Measurements from ENCODE around the gene PCLAF.
A peak's percentile ranks its signal among the peaks of the same experiment; 100 is the strongest.
"Not testable (repeated sequence)": the region's sequence is repeated elsewhere in the genome, so short reads cannot be mapped to it uniquely, and the experiment has no call there.

PCLAF gene

DNA sequence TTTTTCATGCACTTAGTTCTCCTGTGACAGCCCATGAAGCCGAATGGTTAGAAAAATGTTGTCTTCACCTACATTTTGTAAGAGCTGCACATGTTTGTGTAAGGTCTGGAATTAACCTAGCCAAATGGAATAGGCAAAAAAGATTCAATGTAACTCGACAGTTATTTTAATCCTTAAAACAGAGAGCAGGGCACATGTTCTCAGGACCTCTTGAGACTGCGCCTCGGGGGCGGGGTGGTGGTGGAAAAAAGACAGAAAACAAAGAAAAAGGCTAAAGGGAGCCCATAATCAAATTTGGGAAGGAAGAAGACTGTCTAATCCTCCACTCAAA lies 24.6 kb downstream of the PCLAF start:
- no peak for DNase-seq

DNA sequence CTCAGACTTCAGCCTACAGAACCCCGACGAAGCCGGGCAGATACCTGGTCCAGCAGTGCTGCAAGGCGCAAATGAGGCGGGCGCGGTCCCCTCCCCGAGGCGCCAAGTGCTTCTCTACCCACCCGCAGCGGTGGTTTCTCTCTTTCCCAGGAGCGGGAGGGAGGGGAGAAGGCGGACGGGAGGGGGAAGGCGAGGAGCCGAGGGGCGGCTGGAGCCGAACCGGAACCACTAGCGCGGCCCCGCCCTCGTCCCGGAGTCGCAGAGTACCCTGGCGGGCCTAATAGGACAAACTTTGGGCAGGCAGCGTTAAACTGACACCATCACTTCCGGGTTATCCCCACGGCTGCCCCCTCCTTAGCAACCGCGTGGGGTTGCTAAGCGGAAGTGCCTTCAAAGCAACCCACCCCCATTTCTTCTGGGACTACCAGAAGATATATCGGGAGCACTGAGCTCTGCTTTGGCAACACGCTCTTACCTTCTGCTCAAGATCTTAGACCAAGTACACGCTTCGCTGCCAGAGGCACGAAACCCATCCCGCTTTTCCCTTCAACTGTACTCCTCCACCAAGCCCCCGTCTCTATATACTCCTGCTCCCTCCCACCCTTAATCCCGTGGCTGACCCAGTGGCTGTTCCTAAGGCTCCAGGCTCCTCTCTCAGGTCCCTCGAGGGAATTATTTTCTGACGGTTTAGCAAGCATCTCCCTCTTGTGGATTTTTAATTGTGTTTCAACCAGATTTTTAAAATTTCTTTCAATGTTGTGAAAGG lies 25.1 kb downstream of the PCLAF start, which contains the start of gene CSNK1G1:
TSS of gene CSNK1G1 (minus strand) at position 230 of the 766 bp plus-strand sequence. CDS start 55,674 bp downstream, outside the sequence.
- peak; percentile 85 to 93 (median 89) for DNase-seq

DNA sequence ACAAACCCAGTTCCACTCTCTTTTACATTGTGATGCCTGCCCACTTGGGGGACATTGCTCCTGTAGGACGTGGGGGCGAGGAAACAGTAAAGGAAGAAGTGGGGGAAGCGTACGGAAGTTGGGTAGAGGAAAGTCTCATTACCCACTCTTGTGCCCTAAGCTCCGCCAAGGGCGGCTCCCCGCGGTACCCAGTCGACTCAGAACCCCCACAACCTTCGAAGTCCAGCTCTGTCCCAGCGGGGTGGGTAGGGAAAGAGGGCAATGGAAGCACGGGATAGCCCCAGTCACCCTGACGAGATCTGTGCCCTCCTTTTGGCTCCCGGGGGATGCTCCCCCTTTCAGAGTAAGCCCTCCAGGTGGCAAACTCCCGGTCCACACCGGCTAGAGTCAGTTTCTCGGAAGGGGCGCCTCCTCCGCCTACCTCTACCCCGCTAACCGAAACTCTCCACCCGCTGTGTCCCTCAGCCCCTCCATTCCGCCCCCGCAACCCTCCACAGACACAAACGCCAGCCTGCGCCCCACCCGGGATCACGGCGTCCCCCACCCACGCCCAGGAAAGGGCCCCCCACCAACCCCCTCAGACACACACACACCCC lies 25.8 kb downstream of the PCLAF start:
- DNase-seq = peak in 3 of 6 experiments; percentile 5 to 41 (median 39)

DNA sequence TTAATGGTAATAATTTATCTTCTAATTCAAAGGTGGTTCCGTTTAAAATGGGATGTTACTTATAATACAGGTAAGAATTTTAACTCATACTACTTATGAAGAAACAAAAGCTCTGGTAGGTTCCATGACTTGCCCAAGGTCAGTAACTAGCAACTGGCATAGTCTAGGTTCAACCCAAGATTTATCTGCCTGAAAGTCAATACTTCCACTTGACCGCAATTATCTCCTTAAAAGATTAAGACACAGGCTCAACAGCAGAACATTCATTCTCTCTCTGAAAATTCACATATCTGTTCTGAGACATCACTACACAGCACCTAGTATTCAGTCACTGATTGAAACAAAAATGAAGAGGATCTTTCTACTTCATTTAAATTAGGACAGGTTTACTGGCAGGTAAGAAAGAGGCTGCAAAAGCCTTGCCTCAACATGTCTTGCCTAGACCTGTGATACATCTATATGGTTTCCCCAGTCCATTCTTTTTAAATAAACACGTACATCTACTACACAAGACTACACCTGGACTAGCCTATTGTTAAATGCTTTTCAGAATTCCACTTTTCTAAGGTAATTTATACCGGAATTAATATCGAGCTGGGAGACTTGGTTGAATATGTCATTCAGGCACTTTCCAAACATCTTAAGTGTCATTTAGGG lies 26.4 kb downstream of the PCLAF start:
- DNase-seq = no peak

DNA sequence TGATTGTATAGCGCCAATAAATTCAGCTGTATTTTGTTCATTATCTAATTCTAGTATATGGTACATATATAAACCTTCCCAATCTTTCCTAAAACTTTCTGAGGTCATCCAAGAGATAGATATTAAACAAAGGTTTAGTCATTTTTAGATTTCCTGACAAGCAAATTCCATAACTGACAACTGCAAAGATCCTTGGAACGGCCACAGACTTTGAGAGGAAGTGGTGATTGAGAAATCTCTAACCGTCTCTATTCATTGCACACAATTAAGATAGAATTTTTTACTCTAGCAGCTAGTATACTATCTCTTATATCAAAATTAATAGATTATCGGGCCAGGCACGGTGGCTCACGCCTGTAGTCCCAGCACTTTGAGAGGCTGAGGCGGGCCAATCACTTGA lies 30.0 kb downstream of the PCLAF start:
- DNase-seq = no peak

DNA sequence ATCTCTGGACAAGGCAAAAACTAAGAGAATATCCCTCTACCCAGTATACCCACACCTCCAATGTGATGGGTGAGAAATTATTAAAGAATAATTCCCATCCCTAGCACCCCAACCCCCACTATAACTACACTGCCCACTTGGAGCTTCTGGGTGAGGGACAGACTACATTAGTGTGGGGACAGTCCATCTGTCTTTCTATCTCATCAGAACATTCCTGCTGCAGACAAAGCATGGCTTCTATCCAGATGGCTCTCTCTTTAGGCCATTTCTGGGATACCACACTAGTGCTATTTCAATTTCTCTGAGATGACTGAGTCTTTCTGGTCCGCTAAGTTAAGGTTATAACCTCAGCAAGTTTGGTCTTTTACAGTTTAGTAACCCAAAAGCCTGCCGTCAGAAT lies 31.9 kb downstream of the PCLAF start:
- no peak for DNase-seq

DNA sequence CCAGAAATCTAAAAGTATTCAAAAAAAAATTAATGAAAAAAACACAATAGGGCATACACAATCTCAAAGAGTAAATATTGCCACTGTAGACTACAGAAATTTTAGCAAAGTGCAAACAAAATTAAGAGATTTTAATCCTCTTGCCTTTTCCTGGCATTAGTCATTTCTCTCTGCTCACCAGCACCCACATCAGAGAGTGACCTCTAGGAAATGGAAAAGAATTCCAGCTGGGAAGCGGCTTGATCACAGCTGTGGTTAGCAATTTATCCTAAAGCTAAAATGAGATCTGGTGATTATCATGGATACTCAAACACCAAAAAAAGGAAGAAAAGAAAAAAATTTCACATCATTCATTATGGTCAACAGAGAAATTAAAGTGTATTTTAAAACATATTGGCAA lies 32.8 kb downstream of the PCLAF start:
- DNase-seq = no peak

DNA sequence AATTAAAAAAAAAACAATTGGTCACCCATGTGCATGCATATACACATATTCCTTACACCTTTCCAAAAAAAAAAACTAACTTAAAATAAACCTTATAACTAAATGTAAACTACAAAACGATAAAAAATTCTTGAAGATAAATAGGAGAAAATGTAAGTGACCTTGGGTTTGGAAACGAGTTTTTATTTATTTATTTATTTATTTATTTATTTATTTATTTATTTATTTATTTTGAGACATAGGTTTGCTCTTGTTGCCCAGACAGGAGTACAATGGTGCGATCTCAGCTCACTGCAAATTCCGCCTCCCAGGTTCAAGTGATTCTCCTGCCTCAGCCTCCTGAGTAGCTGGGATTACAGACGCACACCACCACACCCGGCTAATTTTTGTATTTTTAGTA lies 35.0 kb downstream of the PCLAF start:
- not testable (repeated sequence) for DNase-seq

DNA sequence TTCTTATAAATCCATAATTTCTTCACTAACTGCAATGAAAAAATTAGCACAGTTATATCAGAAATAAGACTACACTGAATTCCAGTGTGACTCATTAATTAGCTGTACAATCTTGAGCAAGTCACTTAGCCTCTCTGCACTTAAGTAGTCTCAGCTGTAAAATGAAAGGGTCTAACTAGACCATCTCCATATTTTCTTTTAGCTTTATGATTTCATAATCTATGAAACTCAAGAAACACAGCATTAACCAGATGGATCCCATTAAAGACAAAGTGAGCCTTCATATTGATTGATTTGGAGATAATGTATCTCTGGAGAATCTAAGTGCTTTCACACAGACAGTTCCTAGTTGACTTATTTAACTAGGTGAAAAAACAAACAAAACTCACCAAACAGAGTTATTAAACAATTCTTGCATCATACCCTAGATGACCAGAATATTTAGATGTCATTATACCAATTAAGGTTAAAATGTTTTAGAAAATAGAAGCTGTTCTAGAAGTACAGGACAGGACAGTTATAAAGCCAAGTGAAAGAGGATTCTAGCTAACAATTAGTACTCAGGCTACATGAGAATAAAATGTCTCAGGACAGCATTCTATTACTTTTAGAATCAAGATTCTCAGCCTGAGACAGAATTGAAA lies 36.5 kb downstream of the PCLAF start:
- DNase-seq = no peak

DNA sequence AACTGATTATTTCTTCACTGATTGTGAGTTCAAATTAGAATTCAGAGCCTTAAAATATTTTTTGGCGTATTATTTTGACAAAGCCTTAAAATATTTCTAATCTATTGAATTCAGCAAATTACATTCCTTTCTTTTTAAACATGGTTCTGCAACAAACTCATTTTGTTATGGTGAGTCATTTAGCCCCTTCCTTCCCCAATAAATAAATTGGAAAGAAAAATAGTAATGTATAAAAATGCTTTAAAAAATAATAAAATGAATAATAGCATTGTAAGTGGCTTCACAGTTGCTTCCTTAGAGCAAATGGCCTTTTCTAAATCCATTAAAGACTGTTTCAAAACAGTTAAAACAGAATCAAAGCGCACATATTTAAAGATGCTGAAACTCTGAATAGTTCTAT lies 37.4 kb downstream of the PCLAF start:
- DNase-seq = no peak

DNA sequence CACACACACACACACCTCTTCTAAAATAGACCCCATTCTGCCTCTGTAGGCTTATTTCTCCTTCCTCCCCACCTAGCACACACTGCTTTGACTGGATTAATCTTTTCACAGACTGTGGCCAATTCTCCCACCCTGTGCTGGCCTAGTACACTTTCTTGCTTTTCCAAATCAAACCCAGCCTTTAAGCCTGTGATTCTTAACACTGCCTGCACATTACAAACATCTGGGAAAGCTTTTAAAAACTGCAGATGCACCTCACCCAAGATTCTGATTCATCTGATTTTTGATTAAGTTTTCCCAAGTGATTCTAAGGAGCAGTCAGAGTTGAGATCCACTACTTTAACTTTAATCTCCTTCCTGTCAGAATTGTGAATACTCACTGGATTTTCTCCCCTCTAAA lies 38.0 kb downstream of the PCLAF start:
- DNase-seq = no peak

DNA sequence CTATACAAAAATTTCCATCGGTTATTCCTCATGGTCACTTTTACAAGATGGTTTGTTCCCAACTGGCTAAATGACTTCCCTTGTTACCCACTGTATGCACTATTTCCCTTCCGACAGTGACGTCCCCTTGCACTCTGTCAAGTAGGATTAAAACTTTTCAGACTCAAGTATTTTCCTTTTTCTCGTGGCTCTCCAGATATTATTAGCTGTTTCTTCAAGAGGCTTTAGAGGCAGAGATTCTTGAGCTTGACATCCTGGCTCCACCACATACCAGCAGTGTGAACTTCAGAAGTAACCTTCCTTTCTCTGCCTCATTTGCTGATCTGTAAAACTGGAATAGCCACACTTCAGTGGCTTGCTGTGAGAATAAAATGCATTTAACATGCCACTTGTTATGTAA lies 39.3 kb downstream of the PCLAF start:
- no peak for DNase-seq

DNA sequence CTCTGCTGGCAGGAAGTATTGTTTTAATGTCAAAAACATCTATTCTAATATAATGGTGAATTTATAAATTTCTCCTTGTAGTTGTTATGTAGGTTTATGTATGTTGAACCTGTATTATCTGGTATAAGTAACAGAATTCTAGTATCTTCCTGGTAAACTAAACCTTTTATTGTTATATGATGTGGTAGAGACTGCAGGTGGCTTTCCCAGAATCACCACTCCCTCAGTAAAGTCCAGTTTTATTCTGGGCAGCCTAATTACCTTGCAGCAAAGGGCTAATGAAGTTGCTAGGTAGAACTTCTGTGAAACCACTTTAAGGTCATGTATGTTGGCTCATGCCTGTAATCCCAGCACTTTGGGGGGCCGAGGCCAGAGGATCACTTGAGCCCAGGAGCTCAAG lies 40.9 kb downstream of the PCLAF start:
- no peak for DNase-seq

DNA sequence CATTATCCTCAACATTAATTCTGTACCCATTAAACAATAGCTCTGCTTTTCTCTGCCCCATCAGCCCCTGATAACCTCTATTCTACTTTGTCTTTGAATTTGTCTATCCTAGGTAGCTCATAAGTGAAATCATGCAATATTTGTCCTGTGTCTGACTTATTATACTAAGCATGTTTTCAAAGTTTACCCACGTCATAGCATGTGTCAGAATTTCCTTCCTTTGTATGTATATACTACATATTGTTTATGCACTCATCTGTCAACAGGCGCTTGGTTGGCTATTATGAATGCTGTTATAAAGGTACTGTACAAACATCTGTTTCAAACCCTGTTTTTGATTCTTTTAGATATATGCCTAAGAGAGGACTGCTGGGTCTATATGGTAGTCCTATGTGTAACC lies 43.5 kb downstream of the PCLAF start:
- no peak for DNase-seq

DNA sequence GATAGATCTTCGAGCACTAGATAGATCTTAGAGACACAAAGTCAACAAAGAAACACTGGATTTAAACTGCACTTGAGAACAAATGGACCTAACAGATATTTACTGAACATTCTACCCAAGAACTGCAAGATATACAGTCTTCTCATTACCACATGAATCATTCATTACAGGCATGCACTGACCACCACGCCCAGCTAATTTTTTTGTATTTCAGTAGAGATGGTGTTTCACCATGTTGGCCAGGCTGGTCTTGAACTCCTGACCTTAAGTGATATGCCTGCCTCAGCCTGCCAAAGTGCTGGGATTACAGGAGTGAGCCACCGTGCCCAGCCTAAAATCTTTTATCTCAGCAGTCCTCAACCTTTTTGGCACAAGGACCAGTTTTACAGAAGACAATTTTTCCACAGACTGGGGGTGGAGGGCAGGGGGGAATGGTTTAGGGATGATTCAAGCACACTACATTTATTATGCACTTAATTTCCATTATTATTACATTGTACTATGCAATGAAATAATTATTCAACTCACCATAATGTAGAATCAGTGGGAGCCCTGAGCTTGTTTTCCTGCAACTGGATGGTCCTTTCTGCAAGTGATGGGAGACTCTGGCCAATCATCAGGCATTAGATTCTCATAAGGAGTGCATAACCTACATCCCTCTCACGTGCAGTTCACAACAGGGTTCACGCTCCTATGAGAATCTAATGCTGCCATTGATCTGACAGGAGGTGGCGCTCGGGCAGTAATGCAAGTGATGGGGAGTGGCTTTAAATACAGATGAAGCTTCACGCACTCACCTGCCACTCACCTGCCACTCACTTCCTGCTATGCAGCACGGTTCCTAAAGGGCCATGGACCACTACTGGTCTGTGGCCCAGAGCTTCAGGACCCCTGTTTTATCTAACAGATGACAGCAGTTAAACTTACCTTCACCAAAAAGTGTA lies 47.0 kb downstream of the PCLAF start:
- peak in 4 of 6 experiments; percentile 20 to 27 (median 23) for DNase-seq

DNA sequence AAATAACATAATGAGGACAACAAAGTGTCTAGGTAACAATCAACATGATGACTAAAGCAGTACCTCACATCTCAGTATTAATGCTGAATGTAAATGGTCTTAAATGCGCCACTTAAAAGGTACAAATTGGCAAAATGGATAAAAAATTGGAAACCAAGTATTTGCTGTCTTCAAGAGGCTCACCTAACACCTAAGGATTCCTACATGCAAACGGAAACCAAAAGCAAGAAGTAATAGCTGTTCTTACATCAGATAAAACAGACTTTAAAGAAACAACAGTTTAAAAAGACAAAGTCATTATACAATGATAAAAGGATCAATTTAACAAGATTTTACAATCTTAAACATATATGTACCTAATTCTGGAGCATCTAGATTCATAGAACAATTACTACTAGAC lies 47.7 kb downstream of the PCLAF start:
- no peak for DNase-seq

DNA sequence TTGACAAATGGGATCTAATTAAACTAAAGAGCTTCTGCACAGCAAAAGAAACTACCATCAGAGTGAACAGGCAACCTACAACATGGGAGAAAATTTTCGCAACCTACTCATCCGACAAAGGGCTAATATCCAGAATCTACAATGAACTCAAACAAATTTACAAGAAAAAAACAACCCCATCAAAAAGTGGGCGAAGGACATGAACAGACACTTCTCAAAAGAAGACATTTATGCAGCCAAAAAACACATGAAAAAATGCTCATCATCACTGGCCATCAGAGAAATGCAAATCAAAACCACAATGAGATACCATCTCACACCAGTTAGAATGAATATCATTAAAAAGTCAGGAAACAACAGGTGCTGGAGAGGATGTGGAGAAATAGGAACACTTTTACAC lies 49.6 kb downstream of the PCLAF start:
- not testable (repeated sequence) for DNase-seq

DNA sequence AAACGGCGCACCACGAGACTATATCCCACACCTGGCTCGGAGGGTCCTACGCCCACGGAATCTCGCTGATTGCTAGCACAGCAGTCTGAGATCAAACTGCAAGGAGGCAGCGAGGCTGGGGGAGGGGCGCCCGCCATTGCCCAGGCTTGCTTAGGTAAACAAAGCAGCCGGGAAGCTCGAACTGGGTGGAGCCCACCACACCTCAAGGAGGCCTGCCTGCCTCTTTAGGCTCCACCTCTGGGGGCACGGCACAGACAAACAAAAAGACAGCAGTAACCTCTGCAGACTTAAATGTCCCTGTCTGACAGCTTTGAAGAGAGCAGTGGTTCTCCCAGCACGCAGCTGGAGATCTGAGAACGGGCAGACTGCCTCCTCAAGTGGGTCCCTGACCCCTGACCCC lies 54.3 kb downstream of the PCLAF start:
- not testable (repeated sequence) for DNase-seq

DNA sequence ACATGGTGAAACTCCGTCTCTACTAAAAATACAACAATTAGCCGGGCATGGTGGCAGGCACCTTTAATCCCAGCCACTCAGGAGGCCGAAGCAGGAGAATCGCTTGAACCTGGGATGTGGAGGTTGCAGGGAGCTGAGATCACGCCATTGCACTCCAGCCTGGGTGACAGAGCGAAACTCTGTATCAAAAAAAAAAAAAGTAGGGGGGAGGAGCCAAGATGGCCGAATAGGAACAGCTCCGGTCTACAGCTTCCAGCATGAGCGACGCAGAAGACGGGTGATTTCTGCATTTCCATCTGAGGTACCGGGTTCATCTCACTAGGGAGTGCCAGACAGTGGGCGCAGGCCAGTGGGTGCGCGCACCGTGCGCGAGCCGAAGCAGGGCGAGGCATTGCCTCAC lies 54.8 kb downstream of the PCLAF start:
- DNase-seq = not testable (repeated sequence)

DNA sequence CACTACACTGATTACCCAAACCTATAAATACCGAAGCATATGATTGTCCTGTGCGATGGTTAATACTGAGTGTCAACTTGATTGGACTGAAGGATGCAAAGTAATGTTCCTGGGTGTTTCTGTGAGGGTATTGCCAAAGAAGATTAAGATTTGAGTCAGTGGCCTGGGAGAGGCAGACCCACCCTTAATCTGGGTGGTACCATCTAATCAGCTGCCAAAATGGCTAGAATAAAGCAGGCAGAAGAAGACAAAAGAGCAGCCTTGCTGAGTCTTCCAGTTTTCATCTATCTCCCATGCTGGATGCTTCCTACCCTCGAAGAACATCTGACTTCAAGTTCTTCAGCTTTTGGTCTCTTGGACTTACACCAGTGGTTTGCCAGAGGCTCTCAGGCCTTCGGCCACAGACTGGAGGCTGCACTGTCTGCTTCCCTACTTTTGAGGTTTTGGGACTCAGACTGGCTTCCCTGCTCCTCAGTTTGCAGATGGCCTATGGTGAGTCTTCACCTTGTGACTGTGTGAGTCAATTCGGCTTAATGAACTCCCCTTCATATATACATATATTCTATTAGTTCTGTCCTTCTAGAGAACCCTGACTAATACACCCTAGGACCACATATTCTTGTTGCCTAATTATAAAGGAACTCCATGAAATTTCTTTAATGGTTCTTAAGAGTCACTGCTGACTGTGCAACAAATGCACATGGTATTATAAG lies 56.9 kb downstream of the PCLAF start:
- DNase-seq = no peak

DNA sequence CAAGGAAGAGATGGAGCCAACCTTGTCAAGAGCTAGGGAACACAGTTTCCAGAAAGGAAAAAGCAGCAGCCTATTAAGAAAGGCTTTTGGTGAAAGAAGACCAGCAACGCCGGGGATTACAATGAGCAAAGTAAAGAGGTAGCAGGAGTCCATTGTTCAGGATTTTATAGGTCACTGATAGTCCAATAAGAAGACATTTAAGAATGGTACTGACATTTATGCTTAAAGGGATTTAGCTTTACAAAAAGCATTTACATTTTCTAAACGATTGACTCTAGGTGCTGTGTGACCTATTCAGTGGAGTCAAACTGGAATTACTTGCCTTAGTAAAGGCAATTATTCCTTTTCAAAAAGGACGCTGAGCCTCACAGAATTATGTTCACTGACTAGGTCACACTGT lies 66.0 kb downstream of the PCLAF start:
- no peak for DNase-seq

DNA sequence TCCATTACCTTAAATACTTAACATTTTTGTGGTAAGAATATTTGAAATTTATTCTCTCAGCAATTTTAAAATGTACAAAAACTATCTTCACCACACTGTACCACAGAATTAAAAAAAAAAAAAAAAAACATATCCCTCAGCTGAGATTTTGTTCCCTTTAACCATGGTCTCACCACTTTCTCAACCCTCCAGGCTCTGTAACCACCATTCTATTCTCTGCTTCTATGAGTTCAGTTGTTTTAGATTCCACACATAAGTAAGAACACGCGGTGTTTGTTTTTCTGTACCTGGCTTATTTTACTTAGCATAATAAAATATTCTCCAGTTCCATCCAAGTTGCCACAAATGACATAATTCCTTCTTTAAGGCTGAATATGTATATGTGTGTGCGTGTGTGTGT lies 66.8 kb downstream of the PCLAF start:
- DNase-seq = no peak
